Measurements from ENCODE around the gene BCORL1. TPM values are rescaled to one million over a fixed set of nuclear protein-coding genes. Genes with fewer than 3 reads are reported as not detected.

BCORL1 gene
- total RNA-seq, 4 donors from 2014 or later: 7.4 to 16.5 (median 11.5) TPM

- H3K4me3 ChIP-seq: no peak overlapping the region
- no peaks in the 10 kb centered on the region for H3K4me1 ChIP-seq
- no peak overlapping the region for H3K27ac ChIP-seq
- H3K27me3 ChIP-seq: no peaks in the 10 kb centered on the region
- H3K9me3 ChIP-seq: no peaks in the 10 kb centered on the region
- no peak for DNase-seq
- H3K36me3 ChIP-seq: peaks cover 0 to 28% (median 0%) of the 10 kb centered on the region in 3 donors
- TF ChIP-seq POLR2A (IDR thresholded peaks at IDR 0.05): no peak
- no peak for TF ChIP-seq CTCF (IDR thresholded peaks at IDR 0.05)
Observed at GRCh38 chrX:130034178-130034577, 51.7 kb downstream of the BCORL1 start.

DNA sequence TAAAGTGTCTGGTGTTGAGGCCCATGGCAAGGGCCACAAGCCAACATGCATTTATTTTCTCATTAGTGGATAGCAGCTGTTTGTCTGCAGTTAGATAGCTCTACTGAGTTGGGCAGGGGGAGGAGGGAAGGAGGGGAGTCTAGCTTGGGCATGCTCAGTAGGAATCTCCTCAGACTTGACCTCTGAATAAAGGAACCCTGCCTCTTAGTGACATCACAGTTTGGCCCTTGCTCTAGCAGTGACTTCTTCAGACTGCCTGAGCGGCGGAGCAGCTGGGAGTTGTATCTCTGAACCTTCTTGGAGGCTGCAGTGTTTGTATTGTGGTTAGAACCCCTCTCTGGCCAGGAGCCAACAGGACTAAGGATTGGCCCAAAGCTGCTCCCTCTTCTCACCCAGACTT lies 57.4 kb downstream of the BCORL1 start:
- H3K36me3 ChIP-seq: peaks cover 0 to 27% (median 0%) of the 10 kb centered on the region in 3 donors
- no peaks in the 10 kb centered on the region for H3K27me3 ChIP-seq
- H3K4me1 ChIP-seq: no peaks in the 10 kb centered on the region
- H3K27ac ChIP-seq: no peak overlapping the region
- TF ChIP-seq CTCF (IDR thresholded peaks at IDR 0.05): no peak
- no peak for TF ChIP-seq POLR2A (IDR thresholded peaks at IDR 0.05)
- H3K4me3 ChIP-seq: no peak overlapping the region
- no peaks in the 10 kb centered on the region for H3K9me3 ChIP-seq
- no peak for DNase-seq

DNA sequence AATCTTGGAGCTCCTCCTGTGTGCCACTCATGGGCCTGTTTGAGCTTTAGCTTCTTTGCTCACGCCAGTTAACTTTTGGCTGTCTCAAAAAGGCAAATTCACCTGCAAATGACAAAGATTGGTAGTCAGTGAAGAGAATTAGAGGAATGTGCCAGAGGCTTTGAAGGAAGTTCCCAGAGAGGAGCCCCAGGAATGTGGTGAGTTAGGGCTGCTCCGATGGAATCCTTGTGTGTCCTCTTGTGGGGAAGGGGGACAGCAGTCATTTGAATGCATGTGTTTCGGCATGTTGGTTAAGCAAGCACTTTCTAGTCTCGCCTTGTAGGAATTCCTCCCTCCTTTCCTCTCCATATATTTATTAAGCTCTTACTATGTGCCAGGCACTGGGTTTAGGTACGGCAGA lies 65.0 kb downstream of the BCORL1 start:
- H3K36me3 ChIP-seq: peaks cover 0 to 25% (median 0%) of the 10 kb centered on the region in 3 donors
- H3K9me3 ChIP-seq: no peaks in the 10 kb centered on the region
- H3K4me1 ChIP-seq: no peaks in the 10 kb centered on the region
- no peak for TF ChIP-seq CTCF (IDR thresholded peaks at IDR 0.05)
- TF ChIP-seq POLR2A (IDR thresholded peaks at IDR 0.05): no peak
- H3K27me3 ChIP-seq: no peaks in the 10 kb centered on the region
- H3K4me3 ChIP-seq: no peak overlapping the region
- no peak overlapping the region for H3K27ac ChIP-seq
- no peak for DNase-seq

- Histone ChIP-seq H3K27me3 (no peaks in the 10 kb centered on the region), H3K36me3 (peaks cover 0 to 38% (median 0%) of the 10 kb centered on the region in 3 donors), H3K4me3 (no peak overlapping the region), H3K4me1 (no peaks in the 10 kb centered on the region), H3K27ac (no peak overlapping the region), H3K9me3 (no peaks in the 10 kb centered on the region)
- DNase-seq: no peak
- no peak for TF ChIP-seq POLR2A (IDR thresholded peaks at IDR 0.05)
- no peak for TF ChIP-seq CTCF (IDR thresholded peaks at IDR 0.05)
Observed at GRCh38 chrX:130048686-130049222, 66.3 kb downstream of the BCORL1 start.

GRCh38 chrX:130049821-130050220 lies 67.4 kb downstream of the BCORL1 start:
- TF ChIP-seq POLR2A (IDR thresholded peaks at IDR 0.05) (no peak), CTCF (IDR thresholded peaks at IDR 0.05) (no peak)
- DNase-seq: no peak
- peaks cover 0 to 38% (median 0%) of the 10 kb centered on the region in 3 donors for H3K36me3 ChIP-seq
- H3K27ac ChIP-seq: no peak overlapping the region
- H3K9me3 ChIP-seq: no peaks in the 10 kb centered on the region
- H3K4me1 ChIP-seq: no peaks in the 10 kb centered on the region
- no peaks in the 10 kb centered on the region for H3K27me3 ChIP-seq
- H3K4me3 ChIP-seq: no peak overlapping the region

Data from Peyer's patch (tissue), 4 donors.